K562 (cell line): ENCODE measurements around the gene PRKG1. TPM values are rescaled to one million over a fixed set of nuclear protein-coding genes. Genes with fewer than 3 reads are reported as not detected.

Experiments used
- CREB1 ChIP-seq, 2 experiments: sonication (generic) in 1 of 2; formaldehyde crosslinking in 1 of 2; IDR thresholded peaks; 2 replicates each; pipeline versions ENCODE4 v1.6.1 to v1.8.0; 2012 to 2022; ENCODE audit warnings: inconsistent platforms in 1 of 2, mild to moderate bottlenecking in 1 of 2, missing genetic modification reagents in 1 of 2, moderate library complexity in 1 of 2
- GMEB1 ChIP-seq: fragments of 250-450 bp; sonication (Bioruptor Pico); IDR thresholded peaks from 2 replicates; pipeline ENCODE4 v1.4.0; 2020; ENCODE audit warnings: mild to moderate bottlenecking
- HBP1 ChIP-seq: fragments of 450-650 bp; formaldehyde crosslinking; IDR thresholded peaks from 2 replicates; pipeline ENCODE4 v1.4.0; 2022; ENCODE audit warnings: missing genetic modification characterization
- MAZ ChIP-seq, 2 experiments: fragments of 450-650 bp in 1 of 2; sonication (generic) in 1 of 2; formaldehyde crosslinking; IDR thresholded peaks in 1 of 2; conservative IDR thresholded peaks in 1 of 2; 2 replicates each; pipeline versions ENCODE4 v1.4.0 to v1.5.0; 2020; ENCODE audit warnings: mild to moderate bottlenecking in 1 of 2, missing genetic modification reagents in 1 of 2
- NELFE ChIP-seq: IDR thresholded peaks from 2 replicates; pipeline ENCODE4 v1.6.1; 2011; ENCODE audit warnings: mild to moderate bottlenecking; ENCODE audit not compliant: insufficient read depth, insufficient read length
- TFAP4 ChIP-seq: sonication (generic); formaldehyde crosslinking; IDR thresholded peaks from 2 replicates; pipeline ENCODE4 v1.8.0; 2022; ENCODE audit warnings: missing genetic modification reagents, mild to moderate bottlenecking, moderate library complexity, borderline replicate concordance
- TGIF2 ChIP-seq: sonication (generic); formaldehyde crosslinking; IDR thresholded peaks from 2 replicates; pipeline ENCODE4 v1.8.1; 2022; ENCODE audit warnings: mild to moderate bottlenecking, missing genetic modification reagents, moderate library complexity
- ZBTB33 ChIP-seq: sonication (generic); formaldehyde crosslinking; IDR thresholded peaks from 2 replicates; pipeline ENCODE4 v1.8.1; 2023; ENCODE audit warnings: mild to moderate bottlenecking, missing genetic modification reagents
- ZNF174 ChIP-seq: fragments of 250-450 bp; sonication (Bioruptor Pico); IDR thresholded peaks from 2 replicates; pipeline ENCODE4 v1.4.0; 2020; ENCODE audit warnings: mild to moderate bottlenecking
- ZNF282 ChIP-seq: sonication (generic); formaldehyde crosslinking; IDR thresholded peaks from 2 replicates; pipeline ENCODE4 v1.8.1; 2023; ENCODE audit warnings: missing genetic modification reagents
- polyA plus RNA-seq, 8 experiments: library from polyadenylated mRNA; depleted of rRNA in 4 of 8; stranded (reverse) in 5 of 8; unstranded in 3 of 8; fragments of >200 nt; fragmentation: Nextera tagmentation in 2 of 8; fragmentation: Illumina TruSeq in 1 of 8; extraction: Ambion mirVana in 2 of 8; extraction: Trizol in 1 of 8; gene quantifications; 2 replicates each; pipeline versions ENCODE4 v1.2.1 to v1.2.3, GENCODE V29; 2011 to 2014; ENCODE audit warnings: inconsistent platforms in 1 of 8, missing spikeins in 1 of 8
- total RNA-seq, 7 experiments: library from RNA; depleted of rRNA in 6 of 7; stranded (reverse); fragments of >200 nt in 6 of 7; fragmentation: Illumina TruSeq in 2 of 7; extraction: Trizol in 2 of 7; gene quantifications; 2 replicates each; pipeline versions ENCODE4 v1.2.1 to v1.2.3, GENCODE V29; 2011 to 2021; ENCODE audit warnings: low replicate concordance in 1 of 7

PRKG1 gene
- total and polyA plus RNA-seq, 9 of the 15 experiments (the other 6 are each of a cell fraction or from before 2014, with no cell fraction given): 0.22 TPM; not detected in 8

- TF ChIP-seq HBP1 (CRISPR knock-in tag) (no peak), CREB1 (IDR thresholded peaks at IDR 0.05) (no peak), CREB1 (CRISPR knock-in tag; IDR thresholded peaks at IDR 0.05) (no peak), ZNF282 (CRISPR knock-in tag) (no peak), ZNF174 (CRISPR knock-in tag) (no peak), MAZ (CRISPR knock-in tag; conservative IDR thresholded peaks at IDR 0.05 in 1 of 2, IDR thresholded peaks at IDR 0.05 in 1 of 2) (no peak), TGIF2 (CRISPR knock-in tag) (no peak), ZBTB33 (CRISPR knock-in tag) (no peak), GMEB1 (CRISPR knock-in tag) (no peak), NELFE (no peak), TFAP4 (CRISPR knock-in tag) (no peak)
These were observed 266.1 kb downstream of the PRKG1 start (continued) for GRCh38 chr10:51340366-51340765.
